ENCODE data around the gene NT5DC1. TPM values are rescaled to one million over a fixed set of nuclear protein-coding genes. Genes with fewer than 3 reads are reported as not detected.

The NT5DC1 gene
- total RNA-seq, 1 experiment from 2014 or later = 37.9 TPM

GRCh38 chr6:116180375-116180774 lies 79.7 kb downstream of the NT5DC1 start:
- Histone ChIP-seq H3K4me3 (ENCODE audit: low read depth, low read length, poor library complexity, severe bottlenecking) (no peak overlapping the region), H3K4me1 (ENCODE audit: insufficient read depth, low read length, poor library complexity, severe bottlenecking) (no peaks in the 10 kb centered on the region), H3K36me3 (ENCODE audit: insufficient read depth, low read length, poor library complexity, severe bottlenecking) (no peaks in the 10 kb centered on the region), H3K27me3 (replicated peaks; ENCODE audit: insufficient read depth, low read depth, low read length, poor library complexity) (no peaks in the 10 kb centered on the region), H3K27ac (ENCODE audit: low read depth, low read length, poor library complexity, severe bottlenecking) (no peak overlapping the region), H3K9me3 (ENCODE audit: low read depth, low read length, poor library complexity, severe bottlenecking) (peaks cover 5% of the 10 kb centered on the region)
- no TSS peak for BruUV-seq (replicated peaks)
- ChIA-PET POLR2A (ENCODE audit: low non-redundant PET) (no interaction called here), CTCF (no interaction called here)
- intact Hi-C loops (cut with micrococcal nuclease; ENCODE audit: unreplicated experiment) = no loop called here
- DNase-seq (ENCODE audit: low spot score) = no peak
- TF ChIP-seq EZH2 (IDR thresholded peaks at IDR 0.05; ENCODE audit: borderline replicate concordance, low read depth, low read length, poor library complexity, severe bottlenecking) (no peak), CTCF (conservative IDR thresholded peaks at IDR 0.05; ENCODE audit: low read depth, low read length) (no peak)

- Histone ChIP-seq H3K27ac (ENCODE audit: low read depth, low read length, poor library complexity, severe bottlenecking) (no peak overlapping the region), H3K27me3 (replicated peaks; ENCODE audit: insufficient read depth, low read depth, low read length, poor library complexity) (no peaks in the 10 kb centered on the region), H3K4me1 (ENCODE audit: insufficient read depth, low read length, poor library complexity, severe bottlenecking) (no peaks in the 10 kb centered on the region), H3K36me3 (ENCODE audit: insufficient read depth, low read length, poor library complexity, severe bottlenecking) (no peaks in the 10 kb centered on the region), H3K4me3 (ENCODE audit: low read depth, low read length, poor library complexity, severe bottlenecking) (no peak overlapping the region), H3K9me3 (ENCODE audit: low read depth, low read length, poor library complexity, severe bottlenecking) (no peaks in the 10 kb centered on the region)
- CTCF ChIA-PET = no interaction called here
- POLR2A ChIA-PET (ENCODE audit: low non-redundant PET) = interaction anchor here (0.7 kb wide), 1 partner anchor 23 kb away, joined by 3 read pairs; no protein-coding TSS in a partner anchor
- no TSS peak for BruUV-seq (replicated peaks)
- intact Hi-C loops (cut with micrococcal nuclease; ENCODE audit: unreplicated experiment) = no loop called here
- TF ChIP-seq CTCF (conservative IDR thresholded peaks at IDR 0.05; ENCODE audit: low read depth, low read length) (no peak), EZH2 (IDR thresholded peaks at IDR 0.05; ENCODE audit: borderline replicate concordance, low read depth, low read length, poor library complexity, severe bottlenecking) (no peak)
- no peak for DNase-seq (ENCODE audit: low spot score)
Measured at GRCh38 chr6:116189472-116189871, 88.8 kb downstream of the NT5DC1 start.

GRCh38 chr6:116190550-116190949 lies 89.9 kb downstream of the NT5DC1 start:
- BruUV-seq (replicated peaks) = no TSS peak
- Histone ChIP-seq H3K9me3 (ENCODE audit: low read depth, low read length, poor library complexity, severe bottlenecking) (no peaks in the 10 kb centered on the region), H3K4me3 (ENCODE audit: low read depth, low read length, poor library complexity, severe bottlenecking) (no peak overlapping the region), H3K27ac (ENCODE audit: low read depth, low read length, poor library complexity, severe bottlenecking) (no peak overlapping the region), H3K4me1 (ENCODE audit: insufficient read depth, low read length, poor library complexity, severe bottlenecking) (no peaks in the 10 kb centered on the region), H3K36me3 (ENCODE audit: insufficient read depth, low read length, poor library complexity, severe bottlenecking) (no peaks in the 10 kb centered on the region), H3K27me3 (replicated peaks; ENCODE audit: insufficient read depth, low read depth, low read length, poor library complexity) (no peaks in the 10 kb centered on the region)
- ChIA-PET CTCF (no interaction called here), POLR2A (ENCODE audit: low non-redundant PET) (no interaction called here)
- DNase-seq (ENCODE audit: low spot score) = peak; percentile 7
- intact Hi-C loops (cut with micrococcal nuclease; ENCODE audit: unreplicated experiment) = no loop called here
- TF ChIP-seq CTCF (conservative IDR thresholded peaks at IDR 0.05; ENCODE audit: low read depth, low read length) (no peak), EZH2 (IDR thresholded peaks at IDR 0.05; ENCODE audit: borderline replicate concordance, low read depth, low read length, poor library complexity, severe bottlenecking) (no peak)
